ENCODE measurements around the gene DNASE2. TPM values are rescaled to one million over a fixed set of nuclear protein-coding genes. Genes with fewer than 3 reads are reported as not detected.

DNASE2 gene
- total RNA-seq, 1 experiment from 2014 or later: 23.8 TPM

DNA sequence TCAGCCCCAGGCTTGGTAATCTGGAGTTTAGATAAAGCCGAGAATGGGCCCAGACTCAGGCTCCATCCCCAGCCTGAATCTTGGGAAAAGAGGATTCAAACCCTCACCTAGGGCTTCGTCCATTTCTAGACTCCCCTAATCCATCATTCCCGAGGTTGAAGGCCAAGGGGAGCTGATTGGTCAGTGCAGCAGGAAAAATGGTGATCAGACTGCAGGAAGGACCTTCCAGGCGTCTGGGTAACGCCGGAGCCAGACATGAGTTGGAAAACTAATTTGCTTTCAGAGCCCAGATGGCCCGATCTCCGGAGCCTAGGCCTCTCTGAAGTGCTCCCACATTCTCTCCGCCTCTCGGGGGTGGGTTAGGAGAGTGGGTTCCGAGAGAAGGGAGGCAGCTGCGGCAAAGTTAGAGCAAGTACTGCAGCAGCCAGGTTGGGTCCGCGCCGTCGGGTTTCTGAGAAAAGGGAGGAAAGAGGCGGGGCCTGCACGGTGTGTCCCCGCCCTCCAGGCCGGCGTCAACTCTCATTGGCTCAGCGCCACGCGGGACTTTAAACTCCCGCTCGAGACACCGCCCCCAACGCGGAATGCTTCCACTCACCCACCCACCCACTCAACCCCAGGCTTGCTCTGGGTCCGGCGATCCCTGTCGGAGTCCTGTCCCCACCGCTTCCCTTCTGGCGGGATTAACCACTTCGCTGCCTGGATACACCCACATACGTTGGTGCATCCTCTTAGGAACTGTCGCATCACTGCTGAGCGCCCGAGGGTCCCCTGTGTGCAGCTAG, 46.1 kb downstream of the DNASE2 start:
- Histone ChIP-seq H4K5ac (ENCODE audit: insufficient read length, low read depth, low read length) (no peak overlapping the region), H3K18ac (ENCODE audit: insufficient read length, low read depth, low read length) (no peak overlapping the region), H4K91ac (ENCODE audit: insufficient read length, low read depth, low read length) (no peak overlapping the region), H4K20me1 (ENCODE audit: control insufficient read depth, insufficient read depth, insufficient read length) (no peaks in the 10 kb centered on the region), H3K79me2 (ENCODE audit: insufficient read depth, low read length) (no peaks in the 10 kb centered on the region), H3K9me3 (ENCODE audit: control insufficient read depth, low read depth, low read length) (no peaks in the 10 kb centered on the region), H3K23me2 (ENCODE audit: insufficient read length, low read depth, low read length, poor library complexity, severe bottlenecking) (peaks cover 10% of the 10 kb centered on the region), H2BK120ac (ENCODE audit: low read depth, low read length, poor library complexity, severe bottlenecking) (no peak overlapping the region), H2AFZ (ENCODE audit: low read length) (no peak overlapping the region), H2AK5ac (ENCODE audit: insufficient read length, low read length) (no peak overlapping the region), H3K23ac (ENCODE audit: insufficient read length, low read depth, low read length) (no peak overlapping the region), H3K4me1 (ENCODE audit: insufficient read depth, low read length) (peaks cover 2% of the 10 kb centered on the region; the same call in 1 of the 2 replicates), H3K4ac (ENCODE audit: low read depth, low read length) (no peak overlapping the region), H2BK15ac (ENCODE audit: low read depth, low read length) (no peak overlapping the region), H3K9ac (ENCODE audit: extremely low read depth, insufficient read length, low read length) (no peak overlapping the region), H3K4me2 (ENCODE audit: insufficient read depth, insufficient read length, low read length) (peak overlapping the region; percentile 76), H3K79me1 (ENCODE audit: insufficient read depth, low read depth, low read length, poor library complexity, severe bottlenecking) (no peaks in the 10 kb centered on the region), H2BK5ac (ENCODE audit: insufficient read length, low read length) (no peak overlapping the region), H3K56ac (ENCODE audit: insufficient read length, low read depth, low read length) (no peak overlapping the region), H2BK20ac (ENCODE audit: low read depth, low read length, poor library complexity, severe bottlenecking) (no peak overlapping the region), H3K27ac (ENCODE audit: insufficient read length, low read depth, low read length) (no peak overlapping the region), H4K8ac (replicated peaks; ENCODE audit: insufficient read length, low read depth, low read length) (no peak overlapping the region), H2BK12ac (ENCODE audit: insufficient read length, low read depth, low read length) (no peak overlapping the region), H3T11ph (ENCODE audit: low read length) (no peak overlapping the region), H3K27me3 (ENCODE audit: insufficient read depth, low read length) (peaks cover 3% of the 10 kb centered on the region; the same call in 1 of the 2 replicates), H3K14ac (ENCODE audit: insufficient read depth, low read length) (no peak overlapping the region)
- TF ChIP-seq, protein P1, sequence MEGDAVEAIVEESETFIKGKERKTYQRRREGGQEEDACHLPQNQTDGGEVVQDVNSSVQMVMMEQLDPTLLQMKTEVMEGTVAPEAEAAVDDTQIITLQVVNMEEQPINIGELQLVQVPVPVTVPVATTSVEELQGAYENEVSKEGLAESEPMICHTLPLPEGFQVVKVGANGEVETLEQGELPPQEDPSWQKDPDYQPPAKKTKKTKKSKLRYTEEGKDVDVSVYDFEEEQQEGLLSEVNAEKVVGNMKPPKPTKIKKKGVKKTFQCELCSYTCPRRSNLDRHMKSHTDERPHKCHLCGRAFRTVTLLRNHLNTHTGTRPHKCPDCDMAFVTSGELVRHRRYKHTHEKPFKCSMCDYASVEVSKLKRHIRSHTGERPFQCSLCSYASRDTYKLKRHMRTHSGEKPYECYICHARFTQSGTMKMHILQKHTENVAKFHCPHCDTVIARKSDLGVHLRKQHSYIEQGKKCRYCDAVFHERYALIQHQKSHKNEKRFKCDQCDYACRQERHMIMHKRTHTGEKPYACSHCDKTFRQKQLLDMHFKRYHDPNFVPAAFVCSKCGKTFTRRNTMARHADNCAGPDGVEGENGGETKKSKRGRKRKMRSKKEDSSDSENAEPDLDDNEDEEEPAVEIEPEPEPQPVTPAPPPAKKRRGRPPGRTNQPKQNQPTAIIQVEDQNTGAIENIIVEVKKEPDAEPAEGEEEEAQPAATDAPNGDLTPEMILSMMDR (conservative IDR thresholded peaks at IDR 0.05): no peak
- H3K9me3 Mint-ChIP-seq: no peaks in the 10 kb centered on the region; a peak in 1 of 5 replicates
- peaks cover 44% of the 10 kb centered on the region for H3K27me3 Mint-ChIP-seq (ENCODE audit: low read depth)
- DNase-seq: peak; percentile 73
- H3K36me3 Mint-ChIP-seq (ENCODE audit: insufficient read depth in 1 of 3, low read depth in 3 of 3): no peaks in the 10 kb centered on the region; a peak in 1 of 7 replicates
- H3K27ac Mint-ChIP-seq: no peak overlapping the region
- no CpG with 5 or more reads among the region's 39 CpGs for WGBS (ENCODE audit: extremely low coverage, insufficient read length, low lambda C conversion rate)
- peaks cover 35 to 42% of the 10 kb centered on the region in 2 experiments for H3K4me1 Mint-ChIP-seq
- peak overlapping the region; percentile 68 to 90 for H3K4me3 Mint-ChIP-seq

Data from H9 (cell line).